Left renal pelvis (tissue), 4 donors: ENCODE data around the gene BTBD9. TPM values are rescaled to one million over a fixed set of nuclear protein-coding genes. Genes with fewer than 3 reads are reported as not detected.
"Not testable (repeated sequence)": the region's sequence is repeated elsewhere in the genome, so short reads cannot be mapped to it uniquely, and the experiment has no call there.

Experiments used
- DNase-seq, 4 donors: peaks; one replicate each; pipeline ENCODE4 v3.0.0-alpha.2; 2013; ENCODE audit warnings: low read depth in 4 of 4, low spot score in 3 of 4
- polyA plus RNA-seq, 4 donors: library from polyadenylated mRNA; unstranded; fragments of 120-200 nt; gene quantifications; one replicate each; pipeline ENCODE4 v1.2.1, GENCODE V29; 2013; ENCODE audit not compliant: insufficient read length in 4 of 4

The BTBD9 gene
- polyA plus RNA-seq, 4 donors = 12.0 to 15.9 (median 12.5) TPM

- DNase-seq = no peak
Measured at GRCh38 chr6:38142178-38142902, 497.4 kb downstream of the BTBD9 start.

GRCh38 chr6:38141716-38142115 is 498.0 kb downstream of the BTBD9 start:
- no peak for DNase-seq

- no peak for DNase-seq
Measured at GRCh38 chr6:38141085-38141484, 498.6 kb downstream of the BTBD9 start.

GRCh38 chr6:38138374-38138773 is 501.4 kb downstream of the BTBD9 start:
- DNase-seq = no peak

- DNase-seq = no peak
Measured at GRCh38 chr6:38137608-38138265, 502.0 kb downstream of the BTBD9 start.

GRCh38 chr6:38136547-38136946 is 503.2 kb downstream of the BTBD9 start:
- DNase-seq = no peak

- DNase-seq = no peak
Measured at GRCh38 chr6:38134704-38135088, 505.0 kb downstream of the BTBD9 start.

GRCh38 chr6:38133932-38134703 is 505.6 kb downstream of the BTBD9 start:
- DNase-seq = no peak

- DNase-seq = no peak
Measured at GRCh38 chr6:38131527-38131965, 508.2 kb downstream of the BTBD9 start.

- no peak for DNase-seq
Measured at GRCh38 chr6:38127284-38127683, 512.4 kb downstream of the BTBD9 start.

GRCh38 chr6:38124224-38124926 is 515.4 kb downstream of the BTBD9 start:
- DNase-seq = not testable (repeated sequence)

GRCh38 chr6:38119516-38119915 is 520.2 kb downstream of the BTBD9 start:
- DNase-seq = no peak

- no peak for DNase-seq
Measured at GRCh38 chr6:38118791-38119365, 520.9 kb downstream of the BTBD9 start.

Other genes with a start within 250 kb of the BTBD9 start
- 100 to 1,000 TPM; 137 to 193 (median 152) TPM for gene GLO1, start 63.2 kb upstream of the BTBD9 start, polyA plus RNA-seq
- gene DNAH8, start 75.4 kb upstream of the BTBD9 start, polyA plus RNA-seq = under 1 TPM; 0.15 to 0.77 (median 0.46) TPM